HG03558 (cell line): Measurements from ENCODE around the gene MDFIC.

Experiments used
- ATAC-seq: cut with Tn5 transposase; IDR thresholded peaks from one replicate; pipeline ENCODE4 v1.9.1; 2021; ENCODE audit warnings: moderate number of reproducible peaks; ENCODE audit not compliant: unreplicated experiment; ENCODE audit errors: extremely low read depth

The MDFIC gene

GRCh38 chr7:115068220-115068619 is 146.3 kb downstream of the MDFIC start:
- ATAC-seq: no peak
